Right atrium auricular region (tissue), 2 donors: ENCODE data around the gene NEK2. TPM values are rescaled to one million over a fixed set of nuclear protein-coding genes. Genes with fewer than 3 reads are reported as not detected.
A peak's percentile ranks its signal among the peaks of the same experiment; 100 is the strongest.

ENCODE experiments used
- DNase-seq: peaks from one replicate; pipeline ENCODE4 v3.0.0-alpha.2; 2019; ENCODE audit warnings: low spot score
- H3K27ac ChIP-seq, 2 donors: fragments of 200-600 bp; sonication (generic); 1 replicate in 1 of 2; 2 replicates in 1 of 2; pipeline ENCODE4 v1.5.1; 2016 to 2019
- H3K27me3 ChIP-seq, 2 donors: fragments of 200-600 bp; sonication (generic); one replicate each; pipeline versions ENCODE4 v1.5.1 to v1.6.0; 2017 to 2019
- H3K36me3 ChIP-seq: fragments of 200-600 bp; sonication (generic); one replicate; pipeline ENCODE4 v1.5.1; 2016
- H3K4me1 ChIP-seq, 2 donors: fragments of 200-600 bp; sonication (generic); one replicate each; pipeline versions ENCODE4 v1.5.1 to v1.6.0; 2017 to 2019
- H3K4me3 ChIP-seq, 2 donors: fragments of 200-600 bp; sonication (generic); 1 replicate in 1 of 2; 2 replicates in 1 of 2; pipeline ENCODE4 v1.5.1; 2017 to 2019; ENCODE audit warnings: mild to moderate bottlenecking in 1 of 2, moderate library complexity in 1 of 2
- H3K9me3 ChIP-seq, 2 donors: fragments of 200-600 bp; sonication (generic); one replicate each; pipeline ENCODE4 v1.5.1; 2019
- CTCF ChIP-seq, 2 donors: fragments of 200-600 bp; sonication (generic); IDR thresholded peaks; one replicate each; pipeline ENCODE4 v1.5.1; 2019; ENCODE audit warnings: antibody characterized with exemption in 2 of 2
- total RNA-seq, 2 donors: library from RNA; depleted of rRNA; stranded (reverse); fragments of >200 nt; gene quantifications; one replicate each; pipeline ENCODE4 v1.1.0, GENCODE V29; 2016

Gene NEK2
- total RNA-seq, 2 donors from 2014 or later = 2.2 TPM; not detected in 1

GRCh38 chr1:211652371-211652770 is 23.1 kb downstream of the NEK2 start:
- Histone ChIP-seq H3K27me3 (no peaks in the 10 kb centered on the region), H3K27ac (no peak overlapping the region), H3K9me3 (no peaks in the 10 kb centered on the region), H3K4me3 (no peak overlapping the region), H3K4me1 (peaks cover 0 to 14% of the 10 kb centered on the region in 2 donors), H3K36me3 (no peaks in the 10 kb centered on the region)
- DNase-seq = no peak
- TF ChIP-seq CTCF (IDR thresholded peaks at IDR 0.05) = no peak

GRCh38 chr1:211650904-211651303 is 24.5 kb downstream of the NEK2 start:
- Histone ChIP-seq H3K4me3 (no peak overlapping the region), H3K4me1 (peaks cover 0 to 14% of the 10 kb centered on the region in 2 donors), H3K27ac (no peak overlapping the region), H3K9me3 (no peaks in the 10 kb centered on the region), H3K36me3 (no peaks in the 10 kb centered on the region), H3K27me3 (no peaks in the 10 kb centered on the region)
- TF ChIP-seq CTCF (IDR thresholded peaks at IDR 0.05) = no peak
- no peak for DNase-seq

GRCh38 chr1:211648980-211649934 is 26.2 kb downstream of the NEK2 start:
- H3K27ac ChIP-seq = no peak overlapping the region
- peaks cover 0 to 9% of the 10 kb centered on the region in 2 donors for H3K4me1 ChIP-seq
- no peak overlapping the region for H3K4me3 ChIP-seq
- no peaks in the 10 kb centered on the region for H3K27me3 ChIP-seq
- TF ChIP-seq CTCF (IDR thresholded peaks at IDR 0.05) = peak; percentile 63 to 79
- no peak for DNase-seq
- H3K36me3 ChIP-seq = no peaks in the 10 kb centered on the region
- no peaks in the 10 kb centered on the region for H3K9me3 ChIP-seq

- no peak for TF ChIP-seq CTCF (IDR thresholded peaks at IDR 0.05)
- Histone ChIP-seq H3K4me1 (peaks cover 0 to 16% of the 10 kb centered on the region in 2 donors), H3K27me3 (no peaks in the 10 kb centered on the region), H3K9me3 (no peaks in the 10 kb centered on the region), H3K36me3 (no peaks in the 10 kb centered on the region), H3K27ac (no peak overlapping the region), H3K4me3 (no peak overlapping the region)
- no peak for DNase-seq
Observed at GRCh38 chr1:211648336-211648735, 27.1 kb downstream of the NEK2 start.

GRCh38 chr1:211647711-211648121 is 27.7 kb downstream of the NEK2 start:
- no peaks in the 10 kb centered on the region for H3K9me3 ChIP-seq
- H3K27ac ChIP-seq = no peak overlapping the region
- no peak for DNase-seq
- TF ChIP-seq CTCF (IDR thresholded peaks at IDR 0.05) = no peak
- no peaks in the 10 kb centered on the region for H3K36me3 ChIP-seq
- no peak overlapping the region for H3K4me3 ChIP-seq
- peaks cover 0 to 16% of the 10 kb centered on the region in 2 donors for H3K4me1 ChIP-seq
- H3K27me3 ChIP-seq = no peaks in the 10 kb centered on the region
